GM18502 (cell line): ENCODE measurements around the gene GSAP.
A peak's percentile ranks its signal among the peaks of the same experiment; 100 is the strongest.
"Not testable (repeated sequence)": the region's sequence is repeated elsewhere in the genome, so short reads cannot be mapped to it uniquely, and the experiment has no call there.

ENCODE experiments used
- ATAC-seq: cut with Tn5 transposase; IDR thresholded peaks from one replicate; pipeline ENCODE4 v1.9.1; 2021; ENCODE audit warnings: mild to moderate bottlenecking; ENCODE audit not compliant: unreplicated experiment, poor library complexity

GSAP gene

GRCh38 chr7:77306231-77307067 lies 109.7 kb downstream of the GSAP start:
- no peak for ATAC-seq

GRCh38 chr7:77295549-77295948 lies 120.6 kb downstream of the GSAP start:
- ATAC-seq, result no peak

- no peak for ATAC-seq
Observed at GRCh38 chr7:77293046-77293445, 123.1 kb downstream of the GSAP start.

GRCh38 chr7:77290425-77290824 lies 125.7 kb downstream of the GSAP start:
- no peak for ATAC-seq

- ATAC-seq, result no peak
Observed at GRCh38 chr7:77289387-77289786, 126.8 kb downstream of the GSAP start.

- no peak for ATAC-seq
Observed at GRCh38 chr7:77288676-77289320, 127.4 kb downstream of the GSAP start.

- no peak for ATAC-seq
Observed at GRCh38 chr7:77284616-77285015, 131.5 kb downstream of the GSAP start.

GRCh38 chr7:77284005-77284404 lies 132.1 kb downstream of the GSAP start:
- no peak for ATAC-seq

- no peak for ATAC-seq
Observed at GRCh38 chr7:77282897-77283296, 133.3 kb downstream of the GSAP start.

GRCh38 chr7:77281780-77282478 lies 134.2 kb downstream of the GSAP start:
- ATAC-seq, result no peak

GRCh38 chr7:77276120-77276519 lies 140.0 kb downstream of the GSAP start:
- ATAC-seq, result no peak

GRCh38 chr7:77275663-77276062 lies 140.5 kb downstream of the GSAP start:
- not testable (repeated sequence) for ATAC-seq

- no peak for ATAC-seq
Observed at GRCh38 chr7:77271766-77272165, 144.4 kb downstream of the GSAP start.

GRCh38 chr7:77270094-77270480 lies 146.1 kb downstream of the GSAP start:
- ATAC-seq, result no peak

- peak; percentile 69 for ATAC-seq
Observed at GRCh38 chr7:77269360-77270093, 146.6 kb downstream of the GSAP start.

GRCh38 chr7:77266291-77266794 lies 149.8 kb downstream of the GSAP start:
- ATAC-seq, result peak; percentile 96

- no peak for ATAC-seq
Observed at GRCh38 chr7:77265666-77266065, 150.5 kb downstream of the GSAP start.

- no peak for ATAC-seq
Observed at GRCh38 chr7:77262316-77262715, 153.8 kb downstream of the GSAP start.
